ENCODE measurements around the gene HERPUD1.
"Not testable (repeated sequence)": the region's sequence is repeated elsewhere in the genome, so short reads cannot be mapped to it uniquely, and the experiment has no call there.

HERPUD1 gene

GRCh38 chr16:56972403-56973293 is 40.7 kb downstream of the HERPUD1 start:
- no peaks in the 10 kb centered on the region for H3K27me3 ChIP-seq (ENCODE audit: insufficient read depth, low read length, poor library complexity)
- H3K4me2 ChIP-seq (ENCODE audit: insufficient read depth, low read length) = no peak overlapping the region

GRCh38 chr16:56973294-56973689 is 41.4 kb downstream of the HERPUD1 start:
- Histone ChIP-seq H3K4me2 (ENCODE audit: insufficient read depth, low read length) (no peak overlapping the region), H3K27ac (ENCODE audit: low read length) (no peak overlapping the region), H3K9ac (ENCODE audit: low read depth, low read length) (no peak overlapping the region), H3K9me3 (ENCODE audit: insufficient read depth, low read length, severe bottlenecking) (no peaks in the 10 kb centered on the region), H3K27me3 (ENCODE audit: insufficient read depth, low read length, poor library complexity) (no peaks in the 10 kb centered on the region), H3K4me3 (ENCODE audit: low read depth in 1 of 2, low read length in 2 of 2) (no peak overlapping the region), H3K4me1 (ENCODE audit: insufficient read depth, low read length) (no peaks in the 10 kb centered on the region), H2AFZ (ENCODE audit: low read depth, low read length) (no peak overlapping the region), H3K36me3 (ENCODE audit: insufficient read depth, low read length) (no peaks in the 10 kb centered on the region), H4K20me1 (ENCODE audit: insufficient read depth, low read length) (no peaks in the 10 kb centered on the region), H3K79me2 (ENCODE audit: insufficient read depth, low read length) (no peaks in the 10 kb centered on the region)
- no peak for DNase-seq
- TF ChIP-seq CTCF (IDR thresholded peaks at IDR 0.05; ENCODE audit: borderline replicate concordance, extremely low read depth, low read length, poor library complexity, severe bottlenecking) (no peak), EZH2 (IDR thresholded peaks at IDR 0.05; ENCODE audit: borderline replicate concordance, low read depth, low read length, severe bottlenecking) (no peak)
- no peak for ATAC-seq (ENCODE audit: insufficient read depth, low read depth)

More at GRCh38 chr16:56972403-56973293, 40.7 kb downstream of the HERPUD1 start:
- Histone ChIP-seq H3K9me3 (ENCODE audit: insufficient read depth, low read length, severe bottlenecking) (no peaks in the 10 kb centered on the region), H3K4me1 (ENCODE audit: insufficient read depth, low read length) (no peaks in the 10 kb centered on the region), H4K20me1 (ENCODE audit: insufficient read depth, low read length) (no peaks in the 10 kb centered on the region), H3K27ac (ENCODE audit: low read length) (no peak overlapping the region), H3K9ac (ENCODE audit: low read depth, low read length) (no peak overlapping the region), H2AFZ (ENCODE audit: low read depth, low read length) (no peak overlapping the region), H3K79me2 (ENCODE audit: insufficient read depth, low read length) (no peaks in the 10 kb centered on the region), H3K4me3 (ENCODE audit: low read depth in 1 of 2, low read length in 2 of 2) (no peak overlapping the region), H3K36me3 (ENCODE audit: insufficient read depth, low read length) (no peaks in the 10 kb centered on the region)
- ATAC-seq (ENCODE audit: insufficient read depth, low read depth) = no peak
- no peak for TF ChIP-seq EZH2 (IDR thresholded peaks at IDR 0.05; ENCODE audit: borderline replicate concordance, low read depth, low read length, severe bottlenecking)
- TF ChIP-seq CTCF (IDR thresholded peaks at IDR 0.05; ENCODE audit: borderline replicate concordance, extremely low read depth, low read length, poor library complexity, severe bottlenecking) = no peak
- no peak for DNase-seq

GRCh38 chr16:56973899-56974298 is 42.0 kb downstream of the HERPUD1 start:
- DNase-seq = not testable (repeated sequence)

GRCh38 chr16:56974549-56975300 is 42.8 kb downstream of the HERPUD1 start:
- no peak for TF ChIP-seq EZH2 (IDR thresholded peaks at IDR 0.05; ENCODE audit: borderline replicate concordance, low read depth, low read length, severe bottlenecking)
- no peak for TF ChIP-seq CTCF (IDR thresholded peaks at IDR 0.05; ENCODE audit: borderline replicate concordance, extremely low read depth, low read length, poor library complexity, severe bottlenecking)
- Histone ChIP-seq H3K4me2 (ENCODE audit: insufficient read depth, low read length) (no peak overlapping the region), H3K27me3 (ENCODE audit: insufficient read depth, low read length, poor library complexity) (no peaks in the 10 kb centered on the region), H3K4me1 (ENCODE audit: insufficient read depth, low read length) (no peaks in the 10 kb centered on the region), H3K4me3 (ENCODE audit: low read depth in 1 of 2, low read length in 2 of 2) (no peak overlapping the region), H3K9me3 (ENCODE audit: insufficient read depth, low read length, severe bottlenecking) (no peaks in the 10 kb centered on the region), H3K27ac (ENCODE audit: low read length) (no peak overlapping the region), H3K9ac (ENCODE audit: low read depth, low read length) (no peak overlapping the region), H3K36me3 (ENCODE audit: insufficient read depth, low read length) (no peaks in the 10 kb centered on the region), H4K20me1 (ENCODE audit: insufficient read depth, low read length) (no peaks in the 10 kb centered on the region), H2AFZ (ENCODE audit: low read depth, low read length) (no peak overlapping the region), H3K79me2 (ENCODE audit: insufficient read depth, low read length) (no peaks in the 10 kb centered on the region)
- ATAC-seq (ENCODE audit: insufficient read depth, low read depth) (no peak), DNase-seq (no peak)

More at GRCh38 chr16:56973899-56974298, 42.0 kb downstream of the HERPUD1 start:
- H3K27me3 ChIP-seq (ENCODE audit: insufficient read depth, low read length, poor library complexity); H3K27ac ChIP-seq (ENCODE audit: low read length); H3K4me3 ChIP-seq (ENCODE audit: low read depth in 1 of 2, low read length in 2 of 2); ATAC-seq (ENCODE audit: insufficient read depth, low read depth); H2AFZ ChIP-seq (ENCODE audit: low read depth, low read length); H4K20me1 ChIP-seq (ENCODE audit: insufficient read depth, low read length); H3K9ac ChIP-seq (ENCODE audit: low read depth, low read length); H3K79me2 ChIP-seq (ENCODE audit: insufficient read depth, low read length); H3K9me3 ChIP-seq (ENCODE audit: insufficient read depth, low read length, severe bottlenecking); H3K36me3 ChIP-seq (ENCODE audit: insufficient read depth, low read length); H3K4me1 ChIP-seq (ENCODE audit: insufficient read depth, low read length); H3K4me2 ChIP-seq (ENCODE audit: insufficient read depth, low read length): not testable (repeated sequence)
